ENCODE results near the gene HBM. TPM values are rescaled to one million over a fixed set of nuclear protein-coding genes. Genes with fewer than 3 reads are reported as not detected.
"Not testable (repeated sequence)": the region's sequence is repeated elsewhere in the genome, so short reads cannot be mapped to it uniquely, and the experiment has no call there.

HBM gene
- polyA plus RNA-seq, 12 donors: 1.5 to 22.3 (median 6.9) TPM; not detected in 2

GRCh38 chr16:143047-143446, 22.7 kb upstream of the HBM start:
- DNase-seq: no peak

GRCh38 chr16:143456-143855, 22.3 kb upstream of the HBM start:
- DNase-seq: no peak

DNA sequence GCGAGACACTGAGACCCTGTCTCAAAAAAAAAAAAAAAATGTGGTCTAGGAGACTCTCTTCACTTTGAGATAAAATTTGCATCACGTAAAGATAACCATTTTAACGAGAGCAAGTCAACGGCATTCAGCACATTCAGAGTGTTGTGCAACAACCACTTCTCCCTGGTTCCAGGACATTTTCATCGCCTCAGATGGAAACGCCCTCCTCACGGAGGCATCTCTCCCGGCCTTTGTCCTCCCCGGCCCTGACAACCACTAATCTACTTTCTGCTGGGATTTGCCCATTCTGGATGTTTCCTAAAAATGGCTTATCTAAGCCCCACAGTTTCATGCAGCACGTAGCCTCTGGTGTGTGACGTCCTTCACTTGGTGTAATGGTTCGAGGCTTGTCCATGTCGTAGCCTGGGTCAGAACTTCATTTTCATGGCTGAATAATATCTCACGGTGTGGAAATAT, 21.0 kb upstream of the HBM start:
- DNase-seq: no peak

GRCh38 chr16:146646-147045, 19.1 kb upstream of the HBM start:
- no peak for DNase-seq

GRCh38 chr16:149024-149660, 16.6 kb upstream of the HBM start:
- no peak for DNase-seq

- no peak for DNase-seq
Measured at GRCh38 chr16:152141-153128, 13.3 kb upstream of the HBM start, which contains the start of gene HBZ. Gene HBZ (plus strand): TSS chr16:152644. CDS start chr16:152910, 266 bp downstream.

GRCh38 chr16:153129-153521, 12.7 kb upstream of the HBM start:
- DNase-seq: not testable (repeated sequence)

- DNase-seq: not testable (repeated sequence)
Measured at GRCh38 chr16:153550-154216, 12.1 kb upstream of the HBM start.

- peak; percentile 34 for DNase-seq
Measured at GRCh38 chr16:154217-155030, 11.4 kb upstream of the HBM start.

DNA sequence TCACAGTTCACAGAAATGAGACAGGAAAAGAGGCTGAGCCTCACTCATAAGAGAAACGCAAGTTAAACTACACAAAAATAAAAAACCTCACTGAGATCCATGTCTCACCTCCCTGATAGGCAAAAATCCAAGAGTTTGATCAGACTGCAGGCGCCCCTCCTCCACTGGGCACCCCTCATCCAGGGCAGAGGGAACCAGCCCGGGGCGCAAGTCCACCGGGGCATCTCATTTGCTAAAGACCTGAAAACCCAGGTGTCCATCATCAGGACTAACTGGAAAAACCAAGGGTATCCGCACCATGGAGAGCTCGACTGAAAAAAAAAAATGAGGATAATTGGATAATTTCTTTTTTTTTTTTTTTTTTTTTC, 10.8 kb upstream of the HBM start:
- DNase-seq: no peak

DNA sequence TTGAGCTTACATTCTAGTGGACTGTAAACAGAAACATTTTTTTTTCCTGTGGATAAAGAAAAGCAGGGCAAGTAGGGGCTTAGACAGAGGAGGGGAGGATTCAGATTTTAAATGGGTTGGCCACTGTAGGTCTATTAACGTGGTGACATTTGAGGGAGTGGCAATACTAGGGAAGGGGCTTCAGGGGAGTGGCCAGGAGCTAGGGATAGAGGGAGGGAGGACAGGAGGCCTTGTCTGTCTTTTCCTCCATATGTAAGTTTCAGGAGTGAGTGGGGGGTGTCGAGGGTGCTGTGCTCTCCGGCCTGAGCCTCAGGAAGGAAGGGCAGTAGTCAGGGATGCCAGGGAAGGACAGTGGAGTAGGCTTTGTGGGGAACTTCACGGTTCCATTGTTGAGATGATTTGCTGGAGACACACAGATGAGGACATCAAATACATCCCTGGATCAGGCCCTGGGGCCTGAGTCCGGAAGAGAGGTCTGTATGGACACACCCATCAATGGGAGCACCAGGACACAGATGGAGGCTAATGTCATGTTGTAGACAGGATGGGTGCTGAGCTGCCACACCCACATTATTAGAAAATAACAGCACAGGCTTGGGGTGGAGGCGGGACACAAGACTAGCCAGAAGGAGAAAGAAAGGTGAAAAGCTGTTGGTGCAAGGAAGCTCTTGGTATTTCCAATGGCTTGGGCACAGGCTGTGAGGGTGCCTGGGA, 6.5 kb upstream of the HBM start:
- no peak for DNase-seq

- DNase-seq: not testable (repeated sequence)
Measured at GRCh38 chr16:160242-160641, 5.5 kb upstream of the HBM start.

DNA sequence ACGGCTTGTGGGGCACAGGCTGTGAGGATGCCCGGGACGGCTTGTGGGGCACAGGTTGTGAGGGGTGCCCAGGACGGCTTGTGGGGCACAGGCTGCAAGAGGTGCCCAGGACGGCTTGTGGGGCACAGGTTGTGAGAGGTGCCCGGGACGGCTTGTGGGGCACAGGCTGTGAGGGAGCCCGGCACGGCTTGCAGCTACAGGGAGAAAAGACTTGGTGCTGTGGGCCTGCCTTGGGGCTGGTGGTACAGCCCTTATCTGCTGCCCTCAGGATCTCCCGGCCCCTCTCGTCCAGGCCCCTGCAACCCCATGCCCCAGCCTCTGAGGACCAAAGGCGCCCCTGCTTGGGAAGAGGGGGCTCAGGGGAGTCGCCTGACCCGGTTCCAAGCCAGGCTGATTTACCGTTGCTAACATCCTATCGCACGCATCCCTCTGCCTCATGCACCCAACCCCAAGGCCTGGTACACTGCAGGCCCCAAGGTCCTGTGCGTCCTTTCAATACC, 5.0 kb upstream of the HBM start:
- DNase-seq: no peak

GRCh38 chr16:162271-162991, 3.3 kb upstream of the HBM start:
- no peak for DNase-seq

- DNase-seq: not testable (repeated sequence)
Measured at GRCh38 chr16:163139-163538, 2.6 kb upstream of the HBM start.

DNA sequence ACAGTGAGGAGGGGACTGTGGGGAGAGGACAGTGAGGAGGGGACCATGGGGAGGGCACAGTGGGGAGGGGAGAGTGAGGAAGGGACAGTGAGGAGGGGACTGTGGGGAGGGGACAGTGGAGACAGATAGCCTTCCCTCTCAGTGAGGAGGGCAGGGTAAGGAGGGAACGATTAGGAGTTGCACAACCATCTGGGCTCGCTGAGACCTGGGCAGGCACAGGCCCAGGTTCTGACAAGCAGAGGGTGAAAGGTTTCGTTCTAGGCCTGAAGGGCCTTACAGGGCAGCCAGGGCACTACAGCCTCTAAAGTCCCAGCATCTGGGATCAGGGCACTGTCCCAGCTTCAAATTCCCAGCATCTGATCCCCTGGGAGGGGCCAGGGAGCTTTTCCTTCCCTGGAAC, 2.1 kb upstream of the HBM start:
- not testable (repeated sequence) for DNase-seq

- DNase-seq: not testable (repeated sequence)
Measured at GRCh38 chr16:164134-164823, 1.5 kb upstream of the HBM start.

GRCh38 chr16:164827-165538, 795 bp upstream of the HBM start:
- DNase-seq: no peak
